Ascending aorta (tissue), 2 donors: ENCODE data around the gene LKAAEAR1. TPM values are rescaled to one million over a fixed set of nuclear protein-coding genes. Genes with fewer than 3 reads are reported as not detected.
"Not testable (repeated sequence)": the region's sequence is repeated elsewhere in the genome, so short reads cannot be mapped to it uniquely, and the experiment has no call there.

ENCODE experiments used
- DNase-seq, 2 donors: peaks; one replicate each; pipeline ENCODE4 v3.0.0-alpha.2; 2019; ENCODE audit warnings: low spot score in 2 of 2
- H3K27ac ChIP-seq, 2 donors: fragments of 200-600 bp; sonication (generic); one replicate each; pipeline ENCODE4 v1.5.1; 2016 to 2017; ENCODE audit warnings: mild to moderate bottlenecking in 1 of 2
- H3K27me3 ChIP-seq: fragments of 200-600 bp; sonication (generic); one replicate; pipeline ENCODE4 v1.5.1; 2017
- H3K36me3 ChIP-seq, 2 donors: fragments of 200-600 bp; sonication (generic); one replicate each; pipeline ENCODE4 v1.5.1; 2016
- H3K4me1 ChIP-seq, 2 donors: fragments of 200-600 bp; sonication (generic); one replicate each; pipeline ENCODE4 v1.5.1; 2016 to 2017; ENCODE audit warnings: mild to moderate bottlenecking in 1 of 2
- H3K4me3 ChIP-seq, 2 donors: fragments of 200-600 bp; sonication (generic); one replicate each; pipeline ENCODE4 v1.5.1; 2016 to 2017; ENCODE audit warnings: mild to moderate bottlenecking in 1 of 2
- H3K9me3 ChIP-seq, 2 donors: fragments of 200-600 bp; sonication (generic); one replicate each; pipeline ENCODE4 v1.5.1; 2016
- intact Hi-C: fragments of 100-400 bp; cut with DNase I; formaldehyde crosslinking; loops from one replicate; pipeline ENCODE4 v1.15.1; 2023
- total RNA-seq: library from RNA; depleted of rRNA; stranded (reverse); fragments of >200 nt; gene quantifications from one replicate; pipeline ENCODE4 v1.1.0, GENCODE V29; 2016
- TF ChIP-seq, protein P1 (sequence below), 3 experiments: fragments of 200-600 bp in 2 of 3; fragments of 450-650 bp in 1 of 3; sonication (generic) in 2 of 3; IDR thresholded peaks; one replicate each; pipeline ENCODE4 v1.5.1; 2016 to 2019; ENCODE audit warnings: antibody characterized with exemption in 3 of 3, mild to moderate bottlenecking in 1 of 3, moderate library complexity in 1 of 3

Gene LKAAEAR1, protein sequence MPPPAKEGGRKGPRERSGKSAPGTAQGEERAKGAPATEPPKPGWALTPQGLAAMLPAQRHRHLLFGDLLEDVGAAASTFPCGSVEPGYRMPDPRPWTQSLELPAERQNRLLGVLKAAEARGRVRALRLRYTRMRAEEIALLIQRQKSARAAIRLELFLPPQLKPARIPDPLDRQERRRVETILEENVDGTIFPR
- total RNA-seq: not detected

DNA sequence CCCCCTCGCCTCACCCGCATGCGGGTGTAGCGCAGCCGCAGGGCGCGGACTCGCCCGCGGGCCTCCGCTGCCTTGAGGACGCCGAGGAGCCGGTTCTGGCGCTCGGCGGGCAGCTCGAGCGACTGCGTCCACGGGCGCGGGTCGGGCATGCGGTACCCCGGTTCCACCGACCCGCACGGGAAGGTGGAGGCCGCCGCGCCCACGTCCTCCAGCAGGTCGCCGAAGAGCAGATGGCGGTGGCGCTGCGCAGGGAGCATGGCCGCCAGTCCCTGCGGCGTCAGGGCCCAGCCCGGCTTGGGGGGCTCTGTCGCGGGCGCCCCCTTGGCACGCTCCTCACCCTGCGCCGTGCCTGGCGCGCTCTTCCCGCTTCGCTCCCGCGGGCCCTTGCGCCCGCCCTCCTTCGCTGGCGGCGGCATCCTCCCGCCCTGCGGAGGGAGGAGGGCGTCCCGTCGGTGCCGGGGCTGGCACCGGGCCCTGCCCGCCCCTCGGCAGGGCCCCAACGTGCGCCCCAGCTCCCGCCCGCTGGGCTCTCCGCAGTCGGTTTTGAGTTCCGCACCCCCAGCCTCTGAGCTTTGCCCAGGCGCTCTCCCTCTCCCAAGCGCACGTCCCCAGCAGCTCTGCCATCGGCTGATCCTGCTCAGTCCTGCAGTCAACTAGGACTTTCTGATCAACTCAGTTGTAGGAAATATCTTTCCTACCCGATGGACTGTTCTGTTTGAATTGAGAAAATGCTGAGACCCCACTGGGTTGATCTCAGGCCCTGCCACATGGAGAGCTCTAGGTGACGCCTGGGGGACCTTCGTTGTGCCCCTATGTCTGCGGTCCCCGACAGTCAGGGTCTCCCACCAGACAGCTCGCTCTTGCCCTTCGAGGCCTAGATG is at the start of gene LKAAEAR1:
Gene LKAAEAR1 (minus strand): TSS at position 595 of the 881 bp plus-strand sequence. CDS start 179 bp downstream, at position 416.
- TF ChIP-seq, protein P1, sequence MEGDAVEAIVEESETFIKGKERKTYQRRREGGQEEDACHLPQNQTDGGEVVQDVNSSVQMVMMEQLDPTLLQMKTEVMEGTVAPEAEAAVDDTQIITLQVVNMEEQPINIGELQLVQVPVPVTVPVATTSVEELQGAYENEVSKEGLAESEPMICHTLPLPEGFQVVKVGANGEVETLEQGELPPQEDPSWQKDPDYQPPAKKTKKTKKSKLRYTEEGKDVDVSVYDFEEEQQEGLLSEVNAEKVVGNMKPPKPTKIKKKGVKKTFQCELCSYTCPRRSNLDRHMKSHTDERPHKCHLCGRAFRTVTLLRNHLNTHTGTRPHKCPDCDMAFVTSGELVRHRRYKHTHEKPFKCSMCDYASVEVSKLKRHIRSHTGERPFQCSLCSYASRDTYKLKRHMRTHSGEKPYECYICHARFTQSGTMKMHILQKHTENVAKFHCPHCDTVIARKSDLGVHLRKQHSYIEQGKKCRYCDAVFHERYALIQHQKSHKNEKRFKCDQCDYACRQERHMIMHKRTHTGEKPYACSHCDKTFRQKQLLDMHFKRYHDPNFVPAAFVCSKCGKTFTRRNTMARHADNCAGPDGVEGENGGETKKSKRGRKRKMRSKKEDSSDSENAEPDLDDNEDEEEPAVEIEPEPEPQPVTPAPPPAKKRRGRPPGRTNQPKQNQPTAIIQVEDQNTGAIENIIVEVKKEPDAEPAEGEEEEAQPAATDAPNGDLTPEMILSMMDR (IDR thresholded peaks at IDR 0.05): no peak
- intact Hi-C loops: loop anchor here (5.0 kb wide), 1 partner anchor 38 kb away; no protein-coding TSS in a partner anchor
- no peaks in the 10 kb centered on the region for H3K9me3 ChIP-seq
- peak within 1 kb of the TSS; percentile 54 to 74 for H3K4me3 ChIP-seq
- no peak for DNase-seq
- H3K36me3 ChIP-seq: no peaks in the 10 kb centered on the region
- H3K27me3 ChIP-seq: peaks cover 7% of the 10 kb centered on the region
- no peak within 1 kb of the TSS for H3K27ac ChIP-seq
- peaks cover 9 to 18% of the 10 kb centered on the region in 2 donors for H3K4me1 ChIP-seq

DNA sequence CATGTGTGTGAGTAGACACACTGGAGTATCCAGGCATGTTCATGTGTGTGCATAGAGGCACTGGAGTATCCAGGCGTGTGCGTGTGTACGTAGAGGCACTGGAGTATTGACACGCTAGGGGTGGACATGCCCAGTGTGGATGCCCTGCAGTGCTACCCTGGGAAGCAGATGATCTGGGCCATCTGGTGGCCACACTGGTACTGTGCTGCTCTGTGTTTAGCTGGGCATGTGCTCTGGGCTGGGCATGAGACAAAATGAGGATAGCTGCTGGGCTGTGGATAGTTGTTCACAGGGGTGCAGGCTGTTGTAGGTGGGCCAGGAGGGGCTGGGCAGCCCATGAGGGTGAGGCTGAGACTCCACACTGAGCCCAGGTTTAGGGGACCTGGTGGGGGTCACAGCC is 47.2 kb upstream of the LKAAEAR1 start:
- intact Hi-C loops: no loop called here
- peak in 1 of 2 donors; percentile 34 for DNase-seq

DNA sequence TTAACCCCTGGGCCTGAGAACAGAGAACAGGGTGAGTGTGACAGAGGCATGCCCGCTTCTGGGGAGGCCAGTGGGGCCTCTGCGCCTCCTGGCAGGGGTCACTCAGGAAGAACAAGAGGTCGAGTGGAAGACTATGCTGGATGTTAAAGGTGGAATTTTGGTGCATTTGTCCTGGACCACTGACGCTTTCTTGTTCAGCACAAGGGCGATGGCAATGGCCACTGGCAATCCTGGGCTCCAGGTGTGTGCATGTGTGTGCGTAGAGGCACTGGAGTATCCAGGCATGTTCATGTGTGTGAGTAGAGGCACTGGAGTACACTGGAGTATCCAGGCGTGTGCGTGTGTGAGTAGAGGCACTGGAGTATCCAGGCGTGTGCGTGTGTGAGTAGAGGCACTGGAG is 46.7 kb upstream of the LKAAEAR1 start:
- Histone ChIP-seq H3K36me3 (no peaks in the 10 kb centered on the region), H3K4me3 (no peak overlapping the region), H3K27me3 (no peaks in the 10 kb centered on the region), H3K9me3 (no peaks in the 10 kb centered on the region), H3K27ac (no peak overlapping the region), H3K4me1 (no peaks in the 10 kb centered on the region)
- DNase-seq: no peak
- TF ChIP-seq, protein P1 (IDR thresholded peaks at IDR 0.05): no peak
- intact Hi-C loops: no loop called here

More for the DNA sequence above, 47.2 kb upstream of the LKAAEAR1 start:
- Histone ChIP-seq H3K4me1 (no peaks in the 10 kb centered on the region), H3K4me3 (no peak overlapping the region), H3K9me3 (no peaks in the 10 kb centered on the region), H3K27ac (no peak overlapping the region), H3K36me3 (no peaks in the 10 kb centered on the region), H3K27me3 (no peaks in the 10 kb centered on the region)
- TF ChIP-seq, protein P1 (IDR thresholded peaks at IDR 0.05): no peak

DNA sequence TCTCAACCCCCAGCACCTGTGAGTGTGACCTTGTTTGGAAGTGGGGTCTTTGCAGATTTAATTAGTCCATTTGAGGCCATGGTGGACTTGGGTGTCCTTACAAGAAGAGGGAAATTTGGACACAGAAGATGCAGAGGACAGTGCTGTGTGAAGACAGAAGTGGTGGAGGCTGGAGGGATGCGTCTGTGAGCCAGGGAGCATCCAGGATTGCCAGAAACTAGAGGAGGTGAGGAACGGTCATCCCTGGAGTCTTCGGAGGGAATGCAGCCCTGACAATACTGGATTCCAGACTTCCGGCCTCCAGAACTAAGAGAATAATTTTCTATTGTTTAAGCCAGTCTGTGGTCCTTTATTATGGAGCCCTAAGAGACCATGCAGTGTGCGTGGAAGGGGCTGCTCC is 46.1 kb upstream of the LKAAEAR1 start:
- H3K36me3 ChIP-seq: no peaks in the 10 kb centered on the region
- no peaks in the 10 kb centered on the region for H3K4me1 ChIP-seq
- DNase-seq: peak in 1 of 2 donors; percentile 12
- no peak overlapping the region for H3K27ac ChIP-seq
- no peak overlapping the region for H3K4me3 ChIP-seq
- no peaks in the 10 kb centered on the region for H3K27me3 ChIP-seq
- intact Hi-C loops: no loop called here
- TF ChIP-seq, protein P1 (IDR thresholded peaks at IDR 0.05): no peak
- no peaks in the 10 kb centered on the region for H3K9me3 ChIP-seq

DNA sequence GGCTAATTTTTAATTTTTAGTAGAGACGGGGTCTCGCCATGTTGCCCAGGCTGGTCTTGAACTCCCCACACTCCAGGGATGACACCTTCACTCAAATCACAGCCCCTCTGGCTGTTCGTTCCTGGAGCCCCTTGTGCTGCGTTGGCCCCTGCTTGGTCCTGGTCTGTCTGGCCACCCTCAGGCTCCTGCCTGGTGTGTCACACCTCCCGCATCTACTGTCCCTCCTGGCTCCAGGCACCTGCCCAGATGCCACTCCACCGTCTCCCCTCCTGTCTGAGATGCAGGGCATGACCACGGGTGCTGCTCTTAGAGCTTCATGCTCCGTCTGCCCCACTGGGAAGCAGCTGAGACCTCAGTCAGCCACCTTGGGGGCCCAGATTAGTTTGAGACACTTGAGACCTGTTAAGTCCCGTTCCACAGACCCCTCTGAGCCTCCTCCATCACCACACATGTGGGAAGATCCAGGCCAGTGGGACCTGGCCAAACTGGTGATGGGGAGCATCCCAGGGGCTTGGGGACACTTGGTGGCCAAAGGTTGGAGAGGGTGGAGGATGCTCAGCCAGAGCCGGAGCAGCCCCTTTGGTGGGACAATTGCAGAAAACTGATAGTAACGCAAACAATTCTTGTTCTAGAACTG is 45.1 kb upstream of the LKAAEAR1 start:
- DNase-seq: peak in 1 of 2 donors; percentile 31
- Histone ChIP-seq H3K4me1 (no peaks in the 10 kb centered on the region), H3K4me3 (no peak overlapping the region), H3K9me3 (no peaks in the 10 kb centered on the region), H3K27me3 (no peaks in the 10 kb centered on the region), H3K27ac (no peak overlapping the region), H3K36me3 (no peaks in the 10 kb centered on the region)
- intact Hi-C loops: no loop called here
- TF ChIP-seq, protein P1 (IDR thresholded peaks at IDR 0.05): no peak

DNA sequence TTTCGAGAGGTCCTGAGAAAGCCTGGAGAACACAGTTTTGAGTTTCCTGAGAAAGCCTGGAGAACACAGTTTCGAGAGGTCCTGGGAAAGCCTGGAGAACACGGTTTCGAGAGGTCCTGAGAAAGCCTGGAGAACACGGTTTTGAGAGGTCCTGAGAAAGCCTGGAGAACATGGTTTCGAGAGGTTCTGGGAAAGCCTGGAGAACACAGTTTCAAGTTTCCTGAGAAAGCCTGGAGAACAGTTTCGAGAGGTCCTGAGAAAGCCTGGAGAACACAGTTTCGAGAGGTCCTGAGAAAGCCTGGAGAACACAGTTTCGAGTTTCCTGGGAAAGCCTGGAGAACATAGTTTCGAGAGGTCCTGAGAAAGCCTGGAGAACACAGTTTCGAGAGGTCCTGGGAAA is 39.3 kb upstream of the LKAAEAR1 start:
- intact Hi-C loops: loop anchor here (5.0 kb wide), 1 partner anchor 41 kb away; the partner anchor contains the start of genes LKAAEAR1 and OPRL1
- not testable (repeated sequence) for H3K4me3 ChIP-seq, H3K27me3 ChIP-seq, DNase-seq, H3K36me3 ChIP-seq, H3K4me1 ChIP-seq, H3K9me3 ChIP-seq, H3K27ac ChIP-seq

DNA sequence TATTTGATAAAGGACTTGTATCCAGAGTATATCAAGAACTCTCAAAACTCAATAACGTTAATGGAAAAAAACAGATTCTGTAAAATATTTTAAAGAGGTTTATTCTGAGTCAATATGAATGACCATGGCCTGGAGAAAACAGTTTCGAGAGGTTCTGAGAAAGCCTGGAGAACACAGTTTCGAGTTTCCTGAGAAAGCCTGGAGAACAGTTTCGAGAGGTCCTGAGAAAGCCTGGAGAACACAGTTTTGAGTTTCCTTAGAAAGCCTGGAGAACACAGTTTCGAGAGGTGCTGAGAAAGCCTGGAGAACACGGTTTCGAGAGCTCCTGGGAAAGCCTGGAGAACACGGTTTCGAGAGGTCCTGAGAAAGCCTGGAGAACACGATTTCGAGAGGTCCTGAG is 38.7 kb upstream of the LKAAEAR1 start:
- not testable (repeated sequence) for H3K27ac ChIP-seq, H3K36me3 ChIP-seq, H3K4me3 ChIP-seq, H3K9me3 ChIP-seq, H3K27me3 ChIP-seq, DNase-seq, H3K4me1 ChIP-seq
- intact Hi-C loops: loop anchor here (5.0 kb wide), 1 partner anchor 41 kb away; the partner anchor contains the start of genes LKAAEAR1 and OPRL1
